T-cell (primary cell): ENCODE measurements around the gene OXTR. TPM values are rescaled to one million over a fixed set of nuclear protein-coding genes. Genes with fewer than 3 reads are reported as not detected.

Experiments
- ATAC-seq, 4 experiments: fragments of 200-7000 bp in 3 of 4; fragments of 150-1000 bp in 1 of 4; cut with Tn5 transposase; replicated peaks in 1 of 4; 1 replicate in 3 of 4; 2 replicates in 1 of 4; pipeline ENCODE4 v1.10.0; 2021; ENCODE audit warnings: moderate library complexity in 3 of 4, mild to moderate bottlenecking in 2 of 4, moderate number of reproducible peaks in 1 of 4
- CTCF ChIA-PET, 2 donors: fragments of 300-600 bp; sonication (Branson Sonifier 250); formaldehyde crosslinking; loops; one replicate each; lab custom pipeline; 2022; ENCODE audit warnings: antibody characterized with exemption in 2 of 2; lab: Charles Lee
- POLR2A ChIA-PET, 2 donors: fragments of 300-600 bp; sonication (Branson Sonifier 250); formaldehyde crosslinking; loops; one replicate each; lab custom pipeline; 2022; ENCODE audit warnings: antibody characterized with exemption in 2 of 2; lab: Charles Lee
- DNase-seq, 35 experiments: peaks; one replicate each; pipeline versions ENCODE4 v3.0.0 to v3.0.0-alpha.2; 2013 to 2023
- H3K27ac ChIP-seq: one replicate; pipeline ENCODE4 v1.5.1; 2013; ENCODE audit warnings: low read length
- H3K27me3 ChIP-seq, 2 experiments: replicated peaks in 1 of 2; 1 replicate in 1 of 2; 2 replicates in 1 of 2; pipeline versions ENCODE4 v1.6.1 to v1.7.0; 2013; ENCODE audit warnings: low read length in 1 of 2, mixed read lengths in 1 of 2; ENCODE audit not compliant: control insufficient read depth in 2 of 2, insufficient read depth in 2 of 2; ENCODE audit errors: extremely low read depth in 1 of 2
- H3K36me3 ChIP-seq, 2 donors: 1 replicate in 1 of 2; 2 replicates in 1 of 2; pipeline versions ENCODE4 v1.6.1 to v1.7.0; 2013; ENCODE audit warnings: low read length in 1 of 2; ENCODE audit not compliant: control insufficient read depth in 2 of 2, insufficient read depth in 1 of 2; ENCODE audit errors: extremely low read depth in 1 of 2
- H3K4me1 ChIP-seq, 2 experiments: 1 replicate in 1 of 2; 2 replicates in 1 of 2; pipeline versions ENCODE4 v1.6.1 to v1.7.0; 2013; ENCODE audit warnings: low read length in 2 of 2, mixed read lengths in 1 of 2; ENCODE audit not compliant: insufficient read depth in 2 of 2, control insufficient read depth in 1 of 2; ENCODE audit errors: extremely low read depth in 1 of 2
- H3K4me3 ChIP-seq, 2 donors: 1 replicate in 1 of 2; 2 replicates in 1 of 2; pipeline versions ENCODE4 v1.5.1 to v1.7.0; 2013; ENCODE audit warnings: mild to moderate bottlenecking in 2 of 2, low read length in 1 of 2, moderate library complexity in 1 of 2; ENCODE audit not compliant: control insufficient read depth in 1 of 2; ENCODE audit errors: extremely low read depth in 1 of 2
- H3K9me3 ChIP-seq: 2 replicates; pipeline ENCODE4 v1.7.0; 2013
- H3K27ac Mint-ChIP-seq, 2 donors: one replicate each; pipeline ENCODE4 v1.8.0; 2020 to 2021; ENCODE audit warnings: mild to moderate bottlenecking in 2 of 2, mixed read lengths in 2 of 2
- H3K27me3 Mint-ChIP-seq, 2 donors: one replicate each; pipeline ENCODE4 v1.8.0; 2021 to 2022; ENCODE audit warnings: mixed read lengths in 2 of 2
- H3K36me3 Mint-ChIP-seq: one replicate; pipeline ENCODE4 v1.8.0; 2021; ENCODE audit warnings: mixed read lengths
- H3K4me1 Mint-ChIP-seq, 3 donors: one replicate each; pipeline ENCODE4 v1.8.0; 2020 to 2022; ENCODE audit warnings: mixed read lengths in 3 of 3, mild to moderate bottlenecking in 1 of 3
- H3K4me3 Mint-ChIP-seq, 3 donors: one replicate each; pipeline ENCODE4 v1.8.0; 2020 to 2022; ENCODE audit warnings: mild to moderate bottlenecking in 3 of 3, mixed read lengths in 3 of 3, moderate library complexity in 3 of 3
- H3K9me3 Mint-ChIP-seq, 3 donors: one replicate each; pipeline ENCODE4 v1.8.0; 2020 to 2022; ENCODE audit warnings: mixed read lengths in 3 of 3
- WGBS: methylation state at CpG from one replicate; pipeline ENCODE4 v1.1.5; 2013; ENCODE audit warnings: missing lambda C conversion rate; ENCODE audit not compliant: insufficient coverage; 5-methylcytosine and 5-hydroxymethylcytosine counted together
- total RNA-seq, 35 experiments: library from RNA in 6 of 35; stranded (reverse) in 6 of 35; fragments of 120-200 nt in 1 of 35; gene quantifications; one replicate each; pipeline versions ENCODE4 v1.2.1 to v1.2.4 and lab custom pipeline; 2013 to 2026

Gene OXTR
- total RNA-seq, 5 donors from 2014 or later (not counting 1 experiment from before 2014, with no cell fraction given), result 0.10 to 0.63 (median 0.18) TPM

DNA sequence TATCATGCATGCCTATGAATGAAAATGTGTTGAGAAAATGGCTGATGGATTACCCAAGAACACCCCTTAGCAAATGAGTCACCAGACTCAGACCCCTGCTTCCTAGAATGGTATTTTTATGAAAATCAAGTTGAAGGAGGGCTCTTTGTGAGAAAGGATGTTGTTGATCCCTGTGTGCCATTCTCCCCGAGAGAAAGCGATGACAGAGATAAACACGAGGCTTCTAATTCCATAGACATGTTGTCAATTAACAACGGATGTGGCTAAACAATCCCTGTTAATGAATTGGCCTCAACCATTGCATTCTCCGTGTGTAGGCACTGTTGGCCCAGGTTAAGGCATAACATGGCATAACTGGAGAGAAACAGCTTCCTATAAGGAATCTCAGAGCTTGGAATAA, 5.8 kb upstream of the OXTR start:
- no peaks in the 10 kb centered on the region for H3K4me1 Mint-ChIP-seq
- Histone ChIP-seq H3K36me3 (no peaks in the 10 kb centered on the region), H3K4me3 (no peak overlapping the region), H3K27me3 (peaks cover 0 to 12% of the 10 kb centered on the region in 2 experiments), H3K4me1 (no peaks in the 10 kb centered on the region), H3K27ac (no peak overlapping the region), H3K9me3 (no peaks in the 10 kb centered on the region)
- H3K9me3 Mint-ChIP-seq, result no peaks in the 10 kb centered on the region
- no peak overlapping the region for H3K4me3 Mint-ChIP-seq
- WGBS, result 90% methylated on average over 5 of the region's 5 CpGs
- CTCF ChIA-PET, result no interaction called here
- no peak for ATAC-seq
- POLR2A ChIA-PET, result no interaction called here
- H3K27ac Mint-ChIP-seq, result no peak overlapping the region
- peaks cover 29% of the 10 kb centered on the region in 2 donors for H3K27me3 Mint-ChIP-seq
- DNase-seq, result no peak
- H3K36me3 Mint-ChIP-seq, result no peaks in the 10 kb centered on the region

DNA sequence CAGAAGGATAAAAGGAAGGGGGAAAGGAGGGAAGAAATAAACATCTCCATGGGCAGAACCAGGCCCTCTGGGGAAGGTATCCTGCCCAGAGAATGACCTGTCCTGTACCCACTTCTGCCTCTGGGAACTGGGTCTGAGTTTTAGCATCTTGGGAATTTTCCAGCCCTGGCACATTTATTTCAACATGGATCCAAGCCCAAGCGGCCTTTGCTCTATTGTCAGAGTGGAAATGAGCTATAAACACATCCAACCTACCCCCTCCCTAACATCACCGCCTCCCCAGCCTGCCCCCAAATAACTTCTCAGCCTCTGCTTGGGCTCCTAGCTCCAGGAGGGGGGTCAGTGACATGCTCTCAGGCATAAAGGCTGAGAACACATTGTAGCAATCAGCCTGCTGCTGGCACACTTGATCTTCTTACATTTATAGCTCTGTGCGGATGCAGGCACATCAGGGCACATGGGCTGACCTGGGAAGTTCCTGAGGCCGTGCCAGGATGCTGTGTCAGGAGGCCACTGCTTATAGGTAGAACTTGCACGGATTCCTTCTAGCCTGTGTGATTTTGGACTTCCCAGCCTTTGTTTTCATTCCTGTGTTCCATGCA, 4.6 kb upstream of the OXTR start:
- ATAC-seq (no peak), DNase-seq (no peak)
- Histone ChIP-seq H3K4me3 (no peak overlapping the region), H3K36me3 (no peaks in the 10 kb centered on the region), H3K27ac (no peak overlapping the region), H3K4me1 (peaks cover 0 to 5% of the 10 kb centered on the region in 2 experiments), H3K27me3 (peaks cover 0 to 20% of the 10 kb centered on the region in 2 experiments), H3K9me3 (no peaks in the 10 kb centered on the region)
- Mint-ChIP-seq H3K27me3 (peaks cover 38 to 40% of the 10 kb centered on the region in 2 donors), H3K4me3 (no peak overlapping the region), H3K36me3 (no peaks in the 10 kb centered on the region), H3K9me3 (no peaks in the 10 kb centered on the region), H3K4me1 (peaks cover 6 to 8% (median 7%) of the 10 kb centered on the region in 3 donors), H3K27ac (no peak overlapping the region)
- ChIA-PET POLR2A (interaction anchor here in 1 of 2 donors (0.5 kb wide), 1 partner anchor 61 kb away, joined by 3 read pairs; no protein-coding TSS in a partner anchor), CTCF (no interaction called here)
- WGBS, result 67% methylated on average over 3 of the region's 5 CpGs

DNA sequence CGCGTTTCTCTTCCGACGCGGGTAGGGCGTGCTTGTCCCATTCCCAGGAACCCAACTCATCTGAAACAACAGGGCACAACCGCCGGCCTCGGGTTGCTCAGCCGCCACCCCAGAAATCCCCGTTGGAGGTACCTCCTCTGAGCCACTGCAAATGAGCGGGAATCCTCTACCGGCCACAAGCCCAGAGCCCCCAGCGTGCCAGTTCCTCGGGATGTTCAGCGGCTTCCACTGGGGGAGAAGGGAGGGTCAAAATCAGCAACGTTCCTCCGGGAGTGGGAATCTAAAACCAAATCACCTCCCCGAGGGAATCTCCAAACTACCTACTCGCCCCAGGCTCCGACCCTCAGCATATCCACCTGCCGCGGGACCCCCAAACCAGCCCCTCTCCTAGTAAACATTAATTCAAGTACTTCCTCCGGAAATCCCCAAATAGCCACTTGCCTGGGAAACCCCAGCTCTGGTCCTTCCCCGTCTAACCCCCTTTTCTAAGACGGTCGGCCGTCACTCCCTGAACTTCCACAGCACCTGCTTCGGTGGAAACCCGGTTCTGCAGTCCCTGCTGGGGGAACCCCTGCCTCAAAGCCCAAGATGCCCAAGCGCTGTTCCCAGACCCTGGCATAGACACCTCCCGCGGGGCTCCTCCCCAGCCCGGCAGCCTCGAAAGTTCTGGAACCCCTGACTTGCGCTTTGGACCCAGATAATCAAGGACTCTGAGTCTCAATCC, 887 bp downstream of the OXTR start:
- CTCF ChIA-PET, result interaction anchor here in 1 of 2 donors (1.1 kb wide), 1 partner anchor 13 kb away, joined by 3 read pairs; no protein-coding TSS in a partner anchor
- H3K4me3 Mint-ChIP-seq, result peak overlapping the region in 2 of 3 donors; percentile 49 to 60

DNA sequence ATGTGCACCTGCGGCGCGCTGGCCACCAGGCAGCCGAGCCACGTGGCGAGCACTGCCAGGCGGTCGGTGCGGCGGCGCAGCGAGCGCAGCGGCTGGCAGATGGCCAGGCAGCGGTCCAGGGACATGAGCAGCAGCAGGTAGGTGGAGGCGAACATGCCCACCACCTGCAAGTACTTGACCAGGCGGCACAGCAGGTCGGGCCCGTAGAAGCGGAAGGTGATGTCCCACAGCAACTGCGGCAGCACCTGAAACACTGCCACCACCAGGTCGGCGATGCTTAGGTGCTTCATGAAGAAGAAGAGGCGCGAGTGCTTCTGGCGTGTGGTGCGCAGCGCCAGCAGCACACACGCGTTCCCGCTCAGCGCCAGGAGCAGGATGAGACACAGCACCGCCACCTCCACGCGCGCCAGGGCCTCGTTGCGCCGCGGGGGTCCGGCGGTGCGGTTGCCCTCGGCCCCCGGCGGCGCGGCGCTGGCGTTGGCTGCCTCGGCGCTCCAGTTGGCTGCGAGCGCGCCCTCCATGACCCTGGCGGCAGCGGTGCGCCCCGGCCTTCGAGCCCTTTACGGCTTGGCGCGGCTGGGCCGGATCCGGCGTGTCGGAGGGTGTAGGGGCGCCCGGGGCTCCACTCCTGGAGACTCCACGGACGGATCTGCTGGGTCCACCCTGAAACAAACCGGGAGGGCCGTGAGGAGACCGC, 1.6 kb downstream of the OXTR start:
- Histone ChIP-seq H3K4me3 (no peak overlapping the region), H3K36me3 (no peaks in the 10 kb centered on the region), H3K9me3 (no peaks in the 10 kb centered on the region), H3K27ac (no peak overlapping the region), H3K4me1 (peaks cover 0 to 15% of the 10 kb centered on the region in 2 experiments), H3K27me3 (peaks cover 0 to 30% of the 10 kb centered on the region in 2 experiments)
- Mint-ChIP-seq H3K27me3 (peaks cover 39% of the 10 kb centered on the region in 2 donors), H3K36me3 (no peaks in the 10 kb centered on the region), H3K27ac (no peak overlapping the region), H3K9me3 (no peaks in the 10 kb centered on the region), H3K4me3 (peak overlapping the region in 1 of 3 donors; percentile 19), H3K4me1 (peaks cover 12 to 16% (median 15%) of the 10 kb centered on the region in 3 donors)
- ChIA-PET CTCF (no interaction called here), POLR2A (no interaction called here)
- ATAC-seq (no peak), DNase-seq (no peak)
- 9% methylated on average over 74 of the region's 74 CpGs for WGBS

More for the DNA sequence above, 887 bp downstream of the OXTR start:
- Histone ChIP-seq H3K27me3 (peaks cover 0 to 30% of the 10 kb centered on the region in 2 experiments), H3K36me3 (no peaks in the 10 kb centered on the region), H3K9me3 (no peaks in the 10 kb centered on the region), H3K4me1 (peaks cover 0 to 15% of the 10 kb centered on the region in 2 experiments), H3K27ac (no peak overlapping the region), H3K4me3 (no peak overlapping the region)
- POLR2A ChIA-PET, result no interaction called here
- Mint-ChIP-seq H3K36me3 (no peaks in the 10 kb centered on the region), H3K27ac (peak overlapping the region in 1 of 2 donors; percentile 23), H3K4me1 (peaks cover 12 to 16% (median 15%) of the 10 kb centered on the region in 3 donors), H3K9me3 (no peaks in the 10 kb centered on the region), H3K27me3 (peaks cover 41% of the 10 kb centered on the region in 2 donors)
- no peak for ATAC-seq
- no peak for DNase-seq
- 7% methylated on average over 28 of the region's 36 CpGs for WGBS

DNA sequence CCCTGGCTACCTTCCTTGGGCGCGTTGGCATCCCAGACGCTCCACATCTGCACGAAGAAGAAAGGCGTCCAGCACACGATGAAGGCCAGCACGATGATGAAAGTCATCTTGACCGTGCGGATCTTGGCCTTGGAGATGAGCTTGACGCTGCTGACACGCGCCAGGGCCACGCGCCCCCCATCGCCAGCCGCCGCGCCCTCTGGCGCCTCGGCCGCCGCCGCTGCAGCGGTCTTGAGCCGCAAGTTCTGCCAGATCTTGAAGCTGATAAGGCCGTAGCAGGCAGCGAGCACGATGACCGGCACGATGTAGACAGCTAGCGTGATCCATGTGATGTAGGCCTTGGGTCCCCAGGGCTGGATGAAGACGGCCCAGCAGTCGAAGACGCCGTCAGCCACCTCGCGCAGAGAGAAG, 2.2 kb downstream of the OXTR start:
- Histone ChIP-seq H3K27ac (no peak overlapping the region), H3K9me3 (no peaks in the 10 kb centered on the region), H3K27me3 (peaks cover 0 to 30% of the 10 kb centered on the region in 2 experiments), H3K36me3 (no peaks in the 10 kb centered on the region), H3K4me3 (no peak overlapping the region), H3K4me1 (peaks cover 0 to 15% of the 10 kb centered on the region in 2 experiments)
- H3K27me3 Mint-ChIP-seq, result peaks cover 39% of the 10 kb centered on the region in 2 donors
- 46% methylated on average over 37 of the region's 37 CpGs for WGBS
- CTCF ChIA-PET, result no interaction called here
- POLR2A ChIA-PET, result no interaction called here
- H3K27ac Mint-ChIP-seq, result no peak overlapping the region
- peak overlapping the region in 1 of 3 donors; percentile 19 for H3K4me3 Mint-ChIP-seq
- DNase-seq (no peak), ATAC-seq (no peak)
- H3K9me3 Mint-ChIP-seq, result no peaks in the 10 kb centered on the region
- no peaks in the 10 kb centered on the region for H3K36me3 Mint-ChIP-seq
- peaks cover 12 to 16% (median 15%) of the 10 kb centered on the region in 3 donors for H3K4me1 Mint-ChIP-seq

DNA sequence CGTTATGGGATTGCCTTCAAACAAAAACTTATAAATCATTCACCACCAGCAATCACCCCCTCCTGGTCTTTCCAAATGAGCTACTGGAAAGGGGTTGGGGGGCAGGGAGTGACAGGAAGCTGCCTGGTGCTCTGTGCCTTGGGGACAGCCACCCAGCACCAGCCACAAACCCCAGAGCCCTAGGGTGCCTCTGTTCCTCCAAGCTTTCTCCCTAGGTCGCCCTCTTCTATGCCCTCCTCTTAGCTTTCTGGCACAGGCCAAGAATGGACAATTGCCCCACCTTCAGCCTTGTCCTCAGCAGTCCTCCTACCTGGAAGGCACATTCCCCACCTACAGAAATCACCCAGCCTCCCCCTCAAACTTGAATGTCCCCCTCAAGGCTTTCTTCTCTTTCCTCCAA, 3.3 kb downstream of the OXTR start:
- no peak for DNase-seq
- Mint-ChIP-seq H3K4me1 (peaks cover 12 to 16% (median 15%) of the 10 kb centered on the region in 3 donors), H3K27ac (no peak overlapping the region), H3K27me3 (peaks cover 32 to 33% of the 10 kb centered on the region in 2 donors), H3K4me3 (no peak overlapping the region), H3K36me3 (no peaks in the 10 kb centered on the region), H3K9me3 (no peaks in the 10 kb centered on the region)
- 75% methylated on average over 1 of the region's 2 CpGs for WGBS
- Histone ChIP-seq H3K4me1 (peaks cover 0 to 15% of the 10 kb centered on the region in 2 experiments), H3K9me3 (no peaks in the 10 kb centered on the region), H3K27ac (no peak overlapping the region), H3K4me3 (no peak overlapping the region), H3K36me3 (no peaks in the 10 kb centered on the region), H3K27me3 (peaks cover 0 to 30% of the 10 kb centered on the region in 2 experiments)
- CTCF ChIA-PET, result no interaction called here
- ATAC-seq, result no peak
- POLR2A ChIA-PET, result no interaction called here
